MCF 10A (cell line): Measurements from ENCODE around the gene LRRC32. TPM values are rescaled to one million over a fixed set of nuclear protein-coding genes. Genes with fewer than 3 reads are reported as not detected.
"Not testable (repeated sequence)": the region's sequence is repeated elsewhere in the genome, so short reads cannot be mapped to it uniquely, and the experiment has no call there.

Experiments used
- BruUV-seq: library from RNA; stranded (reverse); fragments of 400-500 nt; replicated peaks from 2 replicates; lab custom pipeline; 2021; lab: Mats Ljungman, UMichigan
- CTCF ChIA-PET: fragments of 300-600 bp; sonication (Branson Sonifier 250); formaldehyde crosslinking; extraction: SDS; loops from one replicate; lab custom pipeline; 2021; ENCODE audit warnings: antibody characterized with exemption, inconsistent platforms; lab: Yijun Ruan, JAX
- POLR2A ChIA-PET: fragments of 300-600, 350-650 bp; sonication (Branson Sonifier 250); formaldehyde crosslinking; extraction: SDS; loops from one replicate; lab custom pipeline; 2020; ENCODE audit warnings: antibody characterized with exemption, inconsistent platforms; lab: Yijun Ruan, JAX
- DNase-seq: peaks from one replicate; pipeline ENCODE4 v3.0.0-alpha.2; 2018; ENCODE audit not compliant: unreplicated experiment
- H3K27ac Mint-ChIP-seq: one replicate; pipeline ENCODE4 v1.8.0; 2022; ENCODE audit warnings: mild to moderate bottlenecking, low read depth, mixed read lengths; ENCODE audit not compliant: unreplicated experiment
- H3K27me3 Mint-ChIP-seq: one replicate; pipeline ENCODE4 v1.8.0; 2022; ENCODE audit warnings: mixed read lengths; ENCODE audit not compliant: insufficient read depth, unreplicated experiment
- H3K36me3 Mint-ChIP-seq: one replicate; pipeline ENCODE4 v1.8.0; 2022; ENCODE audit warnings: mild to moderate bottlenecking, moderate library complexity, mixed read lengths; ENCODE audit not compliant: insufficient read depth, unreplicated experiment
- H3K4me1 Mint-ChIP-seq: one replicate; pipeline ENCODE4 v1.8.0; 2022; ENCODE audit warnings: mixed read lengths; ENCODE audit not compliant: insufficient read depth, unreplicated experiment
- H3K4me3 Mint-ChIP-seq: one replicate; pipeline ENCODE4 v1.8.0; 2022; ENCODE audit warnings: mild to moderate bottlenecking, moderate library complexity, mixed read lengths; ENCODE audit not compliant: unreplicated experiment
- H3K9me3 Mint-ChIP-seq: one replicate; pipeline ENCODE4 v1.8.0; 2022; ENCODE audit warnings: mixed read lengths; ENCODE audit not compliant: unreplicated experiment
- intact Hi-C: fragments of 100-400 bp; cut with micrococcal nuclease; formaldehyde crosslinking; loops from 2 replicates; pipeline ENCODE4 v1.14.1; 2022
- total RNA-seq: library from RNA; stranded (reverse); gene quantifications from 2 replicates; pipeline ENCODE4 v1.2.3, GENCODE V29; 2022
- TF ChIP-seq, protein P1 (sequence below): fragments of 200-600 bp; IDR thresholded peaks from one replicate; pipeline ENCODE4 v1.8.0; 2022; ENCODE audit warnings: antibody characterized with exemption, mild to moderate bottlenecking; ENCODE audit not compliant: unreplicated experiment

The LRRC32 gene
- total RNA-seq, 1 experiment from 2014 or later, result not detected

DNA sequence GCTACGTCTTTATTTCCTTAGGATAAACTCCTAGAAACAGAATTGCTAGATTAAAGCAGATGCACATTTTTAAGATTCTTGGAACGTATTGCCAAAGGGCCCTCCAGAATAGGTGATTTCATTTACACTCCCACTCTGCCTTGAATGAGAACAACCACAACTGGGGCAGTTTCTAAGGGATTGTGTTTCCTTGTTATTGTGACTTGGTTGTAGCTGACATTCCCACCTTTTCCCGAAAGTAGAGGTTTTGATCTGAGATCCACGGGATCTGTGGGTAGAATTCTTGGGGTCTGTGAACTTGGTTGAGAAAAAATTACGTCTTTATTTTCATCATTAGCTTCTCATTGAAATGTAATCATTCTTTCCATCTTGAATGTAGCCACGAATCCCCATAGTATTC lies 21.5 kb downstream of the LRRC32 start:
- no TSS peak for BruUV-seq
- TF ChIP-seq, protein P1, sequence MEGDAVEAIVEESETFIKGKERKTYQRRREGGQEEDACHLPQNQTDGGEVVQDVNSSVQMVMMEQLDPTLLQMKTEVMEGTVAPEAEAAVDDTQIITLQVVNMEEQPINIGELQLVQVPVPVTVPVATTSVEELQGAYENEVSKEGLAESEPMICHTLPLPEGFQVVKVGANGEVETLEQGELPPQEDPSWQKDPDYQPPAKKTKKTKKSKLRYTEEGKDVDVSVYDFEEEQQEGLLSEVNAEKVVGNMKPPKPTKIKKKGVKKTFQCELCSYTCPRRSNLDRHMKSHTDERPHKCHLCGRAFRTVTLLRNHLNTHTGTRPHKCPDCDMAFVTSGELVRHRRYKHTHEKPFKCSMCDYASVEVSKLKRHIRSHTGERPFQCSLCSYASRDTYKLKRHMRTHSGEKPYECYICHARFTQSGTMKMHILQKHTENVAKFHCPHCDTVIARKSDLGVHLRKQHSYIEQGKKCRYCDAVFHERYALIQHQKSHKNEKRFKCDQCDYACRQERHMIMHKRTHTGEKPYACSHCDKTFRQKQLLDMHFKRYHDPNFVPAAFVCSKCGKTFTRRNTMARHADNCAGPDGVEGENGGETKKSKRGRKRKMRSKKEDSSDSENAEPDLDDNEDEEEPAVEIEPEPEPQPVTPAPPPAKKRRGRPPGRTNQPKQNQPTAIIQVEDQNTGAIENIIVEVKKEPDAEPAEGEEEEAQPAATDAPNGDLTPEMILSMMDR, result no peak
- no peak overlapping the region for H3K4me3 Mint-ChIP-seq
- H3K4me1 Mint-ChIP-seq, result no peaks in the 10 kb centered on the region
- peaks cover 33% of the 10 kb centered on the region for H3K27me3 Mint-ChIP-seq
- H3K9me3 Mint-ChIP-seq, result no peaks in the 10 kb centered on the region
- CTCF ChIA-PET, result interaction anchor here (0.6 kb wide), 1 partner anchor 271 kb away, joined by 3 read pairs; no protein-coding TSS in a partner anchor
- no peak overlapping the region for H3K27ac Mint-ChIP-seq
- H3K36me3 Mint-ChIP-seq, result no peaks in the 10 kb centered on the region
- DNase-seq, result no peak
- intact Hi-C loops, result no loop called here
- POLR2A ChIA-PET, result no interaction called here

DNA sequence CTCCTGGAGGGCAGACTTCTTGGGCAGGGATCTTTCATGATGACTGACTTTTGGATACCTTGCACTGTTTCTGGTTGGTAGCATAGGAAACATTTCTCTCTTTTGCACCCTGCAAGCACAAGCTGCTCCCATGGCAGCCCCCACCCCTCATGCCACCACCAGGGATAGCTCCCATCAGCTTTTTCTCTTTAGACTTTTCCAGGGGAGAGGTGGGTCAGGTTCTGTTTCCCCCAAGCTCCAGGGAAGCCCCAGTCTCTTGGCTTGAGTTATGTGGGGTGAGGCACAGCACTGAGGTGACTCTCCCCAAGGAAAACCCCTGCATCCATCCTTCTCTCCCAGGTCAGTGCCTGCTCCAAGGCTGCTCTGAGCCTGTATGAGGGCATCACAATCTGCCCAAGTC lies 22.5 kb downstream of the LRRC32 start:
- H3K36me3 Mint-ChIP-seq, result no peaks in the 10 kb centered on the region

GRCh38 chr11:76646882-76647534 lies 23.5 kb downstream of the LRRC32 start:
- no peak overlapping the region for H3K27ac Mint-ChIP-seq
- TF ChIP-seq, protein P1, result no peak
- no peaks in the 10 kb centered on the region for H3K9me3 Mint-ChIP-seq
- H3K27me3 Mint-ChIP-seq, result peaks cover 49% of the 10 kb centered on the region
- no peak overlapping the region for H3K4me3 Mint-ChIP-seq
- intact Hi-C loops, result no loop called here
- POLR2A ChIA-PET, result no interaction called here
- no peaks in the 10 kb centered on the region for H3K4me1 Mint-ChIP-seq
- CTCF ChIA-PET, result no interaction called here
- H3K36me3 Mint-ChIP-seq, result no peaks in the 10 kb centered on the region
- DNase-seq, result no peak
- no TSS peak for BruUV-seq

More for the DNA sequence above, 22.5 kb downstream of the LRRC32 start:
- Mint-ChIP-seq H3K4me3 (no peak overlapping the region), H3K27ac (no peak overlapping the region), H3K9me3 (no peaks in the 10 kb centered on the region), H3K4me1 (no peaks in the 10 kb centered on the region), H3K27me3 (peaks cover 42% of the 10 kb centered on the region)
- no peak for DNase-seq
- BruUV-seq, result no TSS peak
- intact Hi-C loops, result no loop called here
- ChIA-PET POLR2A (no interaction called here), CTCF (no interaction called here)
- TF ChIP-seq, protein P1, result no peak

- intact Hi-C loops, result no loop called here
- Mint-ChIP-seq H3K36me3 (no peaks in the 10 kb centered on the region), H3K4me3 (no peak overlapping the region), H3K27me3 (peaks cover 65% of the 10 kb centered on the region), H3K27ac (no peak overlapping the region), H3K4me1 (no peaks in the 10 kb centered on the region), H3K9me3 (no peaks in the 10 kb centered on the region)
- ChIA-PET CTCF (no interaction called here), POLR2A (interaction anchor here (0.6 to 1.3 kb wide), 4 partner anchors 12 to 1294 kb away, joined by 3 to 6 read pairs (median 4); no protein-coding TSS in a partner anchor)
- BruUV-seq, result no TSS peak
- TF ChIP-seq, protein P1, result no peak
- peak; percentile 60 for DNase-seq
These were observed 26.0 kb downstream of the LRRC32 start for GRCh38 chr11:76644591-76644990.

DNA sequence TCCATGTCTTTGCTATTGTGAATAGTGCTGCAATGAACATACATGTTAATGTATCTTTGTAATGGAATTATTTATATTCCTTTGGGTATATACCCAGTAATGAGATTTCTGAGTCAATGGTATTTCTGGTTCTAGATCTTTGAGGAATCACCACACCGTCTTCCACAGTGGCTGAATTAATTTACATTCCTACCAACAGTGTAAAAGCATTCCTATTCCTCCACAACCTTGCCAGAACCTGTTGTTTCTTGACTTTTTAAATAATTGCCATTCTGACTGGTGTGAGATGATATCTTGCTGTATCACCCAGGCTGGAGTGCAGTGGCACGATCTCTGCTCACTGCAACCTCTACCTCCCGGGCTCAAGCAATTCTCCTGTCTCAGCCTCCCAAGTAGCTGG lies 26.8 kb downstream of the LRRC32 start:
- intact Hi-C loops, DNase-seq, BruUV-seq, H3K36me3 Mint-ChIP-seq, H3K4me3 Mint-ChIP-seq, H3K9me3 Mint-ChIP-seq, H3K27ac Mint-ChIP-seq, H3K4me1 Mint-ChIP-seq, CTCF ChIA-PET: not testable (repeated sequence)
- POLR2A ChIA-PET, result interaction anchor here (1.3 kb wide), 1 partner anchor 19 kb away, joined by 6 read pairs; no protein-coding TSS in a partner anchor
- H3K27me3 Mint-ChIP-seq, result peaks cover 65% of the 10 kb centered on the region
